GM12801 (cell line): ENCODE data around the gene PTPRG.

Experiments used
- CTCF ChIP-seq: IDR thresholded peaks from one replicate; pipeline ENCODE4 v1.5.1; 2011; ENCODE audit warnings: control low read depth; ENCODE audit not compliant: insufficient read length; ENCODE audit errors: extremely low read depth

PTPRG gene

GRCh38 chr3:62246985-62247384 is 685.6 kb downstream of the PTPRG start:
- TF ChIP-seq CTCF, result no peak

GRCh38 chr3:62248734-62249483 is 687.5 kb downstream of the PTPRG start:
- no peak for TF ChIP-seq CTCF

- TF ChIP-seq CTCF, result no peak
These were observed 688.1 kb downstream of the PTPRG start for GRCh38 chr3:62249484-62249776.

GRCh38 chr3:62249855-62250543 is 688.6 kb downstream of the PTPRG start:
- TF ChIP-seq CTCF, result no peak

GRCh38 chr3:62252438-62253157 is 691.2 kb downstream of the PTPRG start:
- no peak for TF ChIP-seq CTCF

- TF ChIP-seq CTCF, result no peak
These were observed 692.6 kb downstream of the PTPRG start for GRCh38 chr3:62253971-62254370.

DNA sequence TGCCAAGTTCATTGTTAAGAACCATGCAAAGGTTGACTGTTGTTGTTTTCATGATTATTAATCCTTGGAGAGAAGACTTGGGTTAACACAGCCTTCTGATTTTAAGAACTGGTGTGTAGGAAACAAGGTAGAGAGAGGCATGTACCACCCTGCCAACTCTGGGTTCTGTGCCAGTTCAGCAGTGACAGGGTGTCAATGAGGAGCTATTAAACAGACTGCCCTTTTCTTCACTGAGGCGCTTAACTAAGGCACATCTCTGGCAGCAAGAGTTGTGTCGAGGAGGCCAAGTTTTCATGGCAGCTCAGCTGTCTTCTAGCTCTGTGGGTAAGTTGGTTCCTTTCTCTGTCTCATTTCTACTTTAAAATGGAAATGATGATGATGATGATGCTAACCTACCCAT is 694.4 kb downstream of the PTPRG start:
- no peak for TF ChIP-seq CTCF
